ENCODE data around the gene GRAMD1A.

DNA sequence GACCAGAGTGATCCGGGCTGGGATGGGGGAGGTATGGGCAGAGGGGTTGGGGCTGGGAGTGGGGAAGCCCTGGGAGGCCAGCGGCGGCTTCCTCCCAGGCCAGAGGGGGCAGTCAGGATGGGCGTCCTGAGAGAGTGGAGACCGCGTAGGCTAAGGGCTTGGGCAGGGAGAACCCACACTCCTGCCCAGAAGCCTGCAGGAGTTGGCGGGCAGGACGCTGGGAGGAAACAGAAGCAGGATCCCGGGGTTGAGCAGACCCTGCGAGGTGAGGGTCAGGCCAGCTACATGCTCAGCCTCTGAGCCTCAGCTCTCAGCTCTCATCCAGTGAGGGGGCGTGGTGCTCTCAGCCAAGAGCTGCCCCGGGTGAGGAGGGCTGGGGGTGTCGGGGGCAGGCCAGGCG is 22.3 kb downstream of the GRAMD1A start:
- TF ChIP-seq, protein P1, sequence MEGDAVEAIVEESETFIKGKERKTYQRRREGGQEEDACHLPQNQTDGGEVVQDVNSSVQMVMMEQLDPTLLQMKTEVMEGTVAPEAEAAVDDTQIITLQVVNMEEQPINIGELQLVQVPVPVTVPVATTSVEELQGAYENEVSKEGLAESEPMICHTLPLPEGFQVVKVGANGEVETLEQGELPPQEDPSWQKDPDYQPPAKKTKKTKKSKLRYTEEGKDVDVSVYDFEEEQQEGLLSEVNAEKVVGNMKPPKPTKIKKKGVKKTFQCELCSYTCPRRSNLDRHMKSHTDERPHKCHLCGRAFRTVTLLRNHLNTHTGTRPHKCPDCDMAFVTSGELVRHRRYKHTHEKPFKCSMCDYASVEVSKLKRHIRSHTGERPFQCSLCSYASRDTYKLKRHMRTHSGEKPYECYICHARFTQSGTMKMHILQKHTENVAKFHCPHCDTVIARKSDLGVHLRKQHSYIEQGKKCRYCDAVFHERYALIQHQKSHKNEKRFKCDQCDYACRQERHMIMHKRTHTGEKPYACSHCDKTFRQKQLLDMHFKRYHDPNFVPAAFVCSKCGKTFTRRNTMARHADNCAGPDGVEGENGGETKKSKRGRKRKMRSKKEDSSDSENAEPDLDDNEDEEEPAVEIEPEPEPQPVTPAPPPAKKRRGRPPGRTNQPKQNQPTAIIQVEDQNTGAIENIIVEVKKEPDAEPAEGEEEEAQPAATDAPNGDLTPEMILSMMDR (IDR thresholded peaks at IDR 0.05 in 2 of 3, conservative IDR thresholded peaks at IDR 0.05 in 1 of 3; ENCODE audit: borderline replicate concordance in 1 of 3, insufficient read depth in 1 of 3, low read depth in 2 of 3, low read length in 2 of 3): no peak
- TF ChIP-seq POLR2A (IDR thresholded peaks at IDR 0.05; ENCODE audit: borderline replicate concordance, extremely low read depth, insufficient read depth, insufficient read length) (no peak), JUND (IDR thresholded peaks at IDR 0.05) (no peak), YY1 (IDR thresholded peaks at IDR 0.05; ENCODE audit: extremely low read depth, insufficient replicate concordance, low read depth, low read length) (no peak), ELF1 (IDR thresholded peaks at IDR 0.05; ENCODE audit: borderline replicate concordance, low read depth) (no peak), CEBPB (IDR thresholded peaks at IDR 0.05; ENCODE audit: low read depth) (no peak), EZH2phosphoT487 (IDR thresholded peaks at IDR 0.05; ENCODE audit: borderline replicate concordance) (no peak)
- TF ChIP-seq, protein P2, sequence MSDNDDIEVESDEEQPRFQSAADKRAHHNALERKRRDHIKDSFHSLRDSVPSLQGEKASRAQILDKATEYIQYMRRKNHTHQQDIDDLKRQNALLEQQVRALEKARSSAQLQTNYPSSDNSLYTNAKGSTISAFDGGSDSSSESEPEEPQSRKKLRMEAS (IDR thresholded peaks at IDR 0.05): no peak
- TF ChIP-seq, protein P3, sequence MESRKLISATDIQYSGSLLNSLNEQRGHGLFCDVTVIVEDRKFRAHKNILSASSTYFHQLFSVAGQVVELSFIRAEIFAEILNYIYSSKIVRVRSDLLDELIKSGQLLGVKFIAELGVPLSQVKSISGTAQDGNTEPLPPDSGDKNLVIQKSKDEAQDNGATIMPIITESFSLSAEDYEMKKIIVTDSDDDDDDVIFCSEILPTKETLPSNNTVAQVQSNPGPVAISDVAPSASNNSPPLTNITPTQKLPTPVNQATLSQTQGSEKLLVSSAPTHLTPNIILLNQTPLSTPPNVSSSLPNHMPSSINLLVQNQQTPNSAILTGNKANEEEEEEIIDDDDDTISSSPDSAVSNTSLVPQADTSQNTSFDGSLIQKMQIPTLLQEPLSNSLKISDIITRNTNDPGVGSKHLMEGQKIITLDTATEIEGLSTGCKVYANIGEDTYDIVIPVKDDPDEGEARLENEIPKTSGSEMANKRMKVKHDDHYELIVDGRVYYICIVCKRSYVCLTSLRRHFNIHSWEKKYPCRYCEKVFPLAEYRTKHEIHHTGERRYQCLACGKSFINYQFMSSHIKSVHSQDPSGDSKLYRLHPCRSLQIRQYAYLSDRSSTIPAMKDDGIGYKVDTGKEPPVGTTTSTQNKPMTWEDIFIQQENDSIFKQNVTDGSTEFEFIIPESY (IDR thresholded peaks at IDR 0.05; ENCODE audit: extremely low read depth, insufficient replicate concordance, low read length): no peak
- TF ChIP-seq, protein P4, sequence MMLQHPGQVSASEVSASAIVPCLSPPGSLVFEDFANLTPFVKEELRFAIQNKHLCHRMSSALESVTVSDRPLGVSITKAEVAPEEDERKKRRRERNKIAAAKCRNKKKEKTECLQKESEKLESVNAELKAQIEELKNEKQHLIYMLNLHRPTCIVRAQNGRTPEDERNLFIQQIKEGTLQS (IDR thresholded peaks at IDR 0.05): no peak
